ENCODE data around the gene ANKRD65. TPM values are rescaled to one million over a fixed set of nuclear protein-coding genes. Genes with fewer than 3 reads are reported as not detected.
A peak's percentile ranks its signal among the peaks of the same experiment; 100 is the strongest.

Gene ANKRD65
- total and polyA plus RNA-seq, 4 donors, result 13.5 to 54.2 (median 31.9) TPM

DNA sequence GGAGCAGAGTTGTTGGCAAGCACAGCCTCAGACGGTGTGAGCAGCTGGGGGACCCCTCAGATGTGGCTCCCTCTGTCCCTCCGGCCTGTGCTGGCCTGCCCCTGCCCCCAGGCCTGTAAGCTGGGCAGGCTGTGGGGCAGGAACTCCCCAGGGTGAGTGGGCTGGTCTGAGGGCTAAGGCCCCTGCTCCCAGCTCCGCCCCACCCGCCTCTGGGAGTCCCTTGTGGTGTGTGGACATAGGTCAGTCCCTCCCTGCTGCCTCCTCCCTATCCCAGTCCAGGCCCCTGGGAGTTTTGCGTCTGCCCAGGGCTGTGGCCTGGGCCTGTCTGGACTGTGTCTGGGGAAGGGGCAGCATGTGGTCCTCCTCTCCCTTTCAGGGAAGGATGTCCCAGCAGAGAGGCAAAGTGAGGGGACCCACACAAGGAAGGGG, 10.8 kb upstream of the ANKRD65 start:
- whole genome bisulfite sequencing, 2 donors, result 46 to 63% methylated on average over 5 of the region's 5 CpGs
- H3K4me1 ChIP-seq (ENCODE audit: control insufficient read depth in 5 of 5, insufficient read depth in 5 of 5, low read length in 5 of 5), result peaks cover 0 to 72% (median 48%) of the 10 kb centered on the region in 5 donors
- DNase-seq (no peak), ATAC-seq (ENCODE audit: insufficient read depth, low FRiP score) (peak; percentile 20)
- TF ChIP-seq, protein P1, sequence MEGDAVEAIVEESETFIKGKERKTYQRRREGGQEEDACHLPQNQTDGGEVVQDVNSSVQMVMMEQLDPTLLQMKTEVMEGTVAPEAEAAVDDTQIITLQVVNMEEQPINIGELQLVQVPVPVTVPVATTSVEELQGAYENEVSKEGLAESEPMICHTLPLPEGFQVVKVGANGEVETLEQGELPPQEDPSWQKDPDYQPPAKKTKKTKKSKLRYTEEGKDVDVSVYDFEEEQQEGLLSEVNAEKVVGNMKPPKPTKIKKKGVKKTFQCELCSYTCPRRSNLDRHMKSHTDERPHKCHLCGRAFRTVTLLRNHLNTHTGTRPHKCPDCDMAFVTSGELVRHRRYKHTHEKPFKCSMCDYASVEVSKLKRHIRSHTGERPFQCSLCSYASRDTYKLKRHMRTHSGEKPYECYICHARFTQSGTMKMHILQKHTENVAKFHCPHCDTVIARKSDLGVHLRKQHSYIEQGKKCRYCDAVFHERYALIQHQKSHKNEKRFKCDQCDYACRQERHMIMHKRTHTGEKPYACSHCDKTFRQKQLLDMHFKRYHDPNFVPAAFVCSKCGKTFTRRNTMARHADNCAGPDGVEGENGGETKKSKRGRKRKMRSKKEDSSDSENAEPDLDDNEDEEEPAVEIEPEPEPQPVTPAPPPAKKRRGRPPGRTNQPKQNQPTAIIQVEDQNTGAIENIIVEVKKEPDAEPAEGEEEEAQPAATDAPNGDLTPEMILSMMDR (IDR thresholded peaks at IDR 0.05; ENCODE audit: control extremely low read depth, extremely low read depth), result no peak
- H3K27me3 ChIP-seq (ENCODE audit: control insufficient read depth in 3 of 3, insufficient read depth in 3 of 3, low read length in 2 of 3), result no peaks in the 10 kb centered on the region
- H3K36me3 ChIP-seq (ENCODE audit: control insufficient read depth in 4 of 4, insufficient read depth in 4 of 4, low read length in 4 of 4), result no peaks in the 10 kb centered on the region
- H3K27ac ChIP-seq (ENCODE audit: low read depth in 1 of 2, low read length in 1 of 2), result peak overlapping the region; percentile 69 to 84
- no peak overlapping the region for H3K4me3 ChIP-seq
- no peak overlapping the region for H3K9ac ChIP-seq (ENCODE audit: insufficient read depth in 1 of 2, low read length in 2 of 2)
- no peaks in the 10 kb centered on the region for H3K9me3 ChIP-seq (ENCODE audit: control insufficient read depth in 4 of 4, insufficient read depth in 3 of 4, low read length in 3 of 4)

DNA sequence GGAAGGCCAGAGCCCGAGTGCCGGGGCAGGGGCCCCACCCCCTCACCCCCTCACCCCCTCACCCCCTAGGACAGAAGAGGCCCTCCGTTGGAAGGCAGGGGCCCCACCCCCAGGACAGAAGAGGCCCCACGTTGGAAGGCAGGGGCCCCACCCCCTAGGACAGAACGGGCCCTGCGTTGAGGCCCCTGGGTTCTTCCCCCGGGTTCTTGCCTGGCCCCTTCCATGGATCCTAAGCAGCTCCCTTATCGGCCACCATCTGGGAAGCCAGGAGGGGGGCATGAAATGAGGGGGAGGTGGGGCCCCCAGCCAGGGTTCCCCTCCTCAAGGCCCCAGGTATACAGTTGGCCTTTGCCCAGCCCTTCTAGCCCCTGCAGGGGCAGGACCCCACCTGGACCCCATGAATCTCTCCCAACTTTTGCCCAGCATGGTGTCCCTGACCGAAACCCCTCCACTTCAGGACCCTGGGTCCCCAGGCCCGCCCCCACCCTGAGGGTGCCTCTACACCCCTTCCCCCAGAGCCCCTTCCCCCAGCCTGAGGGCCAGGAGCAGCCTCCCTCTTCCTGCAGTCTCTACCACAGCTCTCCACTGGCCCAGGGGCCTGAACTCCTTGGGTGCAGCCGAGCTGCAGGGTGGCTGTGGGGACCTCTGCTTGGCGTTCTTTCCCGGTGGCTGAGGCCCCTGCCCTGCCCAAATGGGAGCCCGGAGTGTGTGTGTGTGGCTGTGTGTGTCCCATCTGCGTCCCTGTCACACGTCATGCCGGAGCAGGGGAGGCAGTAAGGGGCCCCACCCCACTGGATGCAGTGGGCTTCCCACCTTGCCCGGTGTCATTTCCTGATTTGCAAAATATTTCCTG, 10.1 kb upstream of the ANKRD65 start:
- DNase-seq, result no peak

DNA sequence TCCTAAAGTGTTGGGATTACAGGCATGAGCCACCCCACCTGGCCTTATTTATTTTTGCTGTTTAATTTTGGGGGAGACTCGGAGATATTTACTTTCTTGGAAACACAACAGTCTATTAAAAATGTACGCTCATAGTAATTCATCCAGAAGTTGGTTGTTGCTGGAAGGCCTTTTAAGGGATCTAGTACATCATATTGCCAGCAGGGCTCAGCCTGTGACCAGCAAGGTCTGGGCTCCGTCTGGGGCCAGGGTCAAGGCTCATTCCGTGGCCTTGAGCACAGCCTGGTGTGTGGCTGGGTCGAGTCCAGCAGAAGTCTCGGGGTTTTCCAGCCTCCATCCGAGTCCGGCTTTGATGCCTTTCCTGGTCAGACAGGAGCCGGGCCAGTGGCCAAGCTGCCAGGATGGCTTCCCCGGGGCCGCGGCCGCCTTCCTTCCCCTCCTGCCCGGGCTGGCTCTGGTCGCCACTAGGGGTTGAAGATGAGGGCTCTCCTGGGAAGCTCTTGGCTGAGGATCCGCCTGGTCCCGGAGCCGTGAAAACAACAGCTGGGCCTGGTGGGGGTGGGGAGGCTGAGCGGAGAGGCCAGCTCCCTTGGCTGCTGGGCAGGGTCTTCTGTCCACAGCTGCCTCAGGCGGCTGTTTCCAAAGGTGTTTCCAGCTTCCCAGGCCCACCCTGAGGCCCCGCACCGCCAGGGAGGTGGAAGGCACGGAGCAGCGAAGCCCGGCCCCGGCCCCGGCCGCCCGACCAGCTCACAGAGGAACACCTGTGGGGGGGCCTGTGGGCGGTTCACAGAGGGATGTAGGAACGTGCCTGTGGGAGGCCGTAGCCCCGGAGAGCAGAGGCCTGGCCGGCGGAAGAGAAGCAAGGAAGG, 9.3 kb upstream of the ANKRD65 start:
- Histone ChIP-seq H3K4me3 (no peak overlapping the region), H3K27me3 (ENCODE audit: control insufficient read depth in 3 of 3, insufficient read depth in 3 of 3, low read length in 2 of 3) (no peaks in the 10 kb centered on the region)

More for the DNA sequence above, 10.1 kb upstream of the ANKRD65 start:
- Histone ChIP-seq H3K36me3 (ENCODE audit: control insufficient read depth in 4 of 4, insufficient read depth in 4 of 4, low read length in 4 of 4) (no peaks in the 10 kb centered on the region), H3K27me3 (ENCODE audit: control insufficient read depth in 3 of 3, insufficient read depth in 3 of 3, low read length in 2 of 3) (no peaks in the 10 kb centered on the region), H3K9ac (ENCODE audit: insufficient read depth in 1 of 2, low read length in 2 of 2) (no peak overlapping the region), H3K27ac (ENCODE audit: low read depth in 1 of 2, low read length in 1 of 2) (peak overlapping the region; percentile 69 to 84), H3K4me1 (ENCODE audit: control insufficient read depth in 5 of 5, insufficient read depth in 5 of 5, low read length in 5 of 5) (peaks cover 0 to 68% (median 46%) of the 10 kb centered on the region in 5 donors), H3K4me3 (no peak overlapping the region), H3K9me3 (ENCODE audit: control insufficient read depth in 4 of 4, insufficient read depth in 3 of 4, low read length in 3 of 4) (no peaks in the 10 kb centered on the region)
- TF ChIP-seq, protein P1 (IDR thresholded peaks at IDR 0.05; ENCODE audit: control extremely low read depth, extremely low read depth), result no peak
- ATAC-seq (ENCODE audit: insufficient read depth, low FRiP score), result no peak
- WGBS, 2 donors, result 44 to 57% methylated on average over 17 to 18 of the region's 18 CpGs

More for the DNA sequence above, 9.3 kb upstream of the ANKRD65 start:
- 19 to 49% methylated on average over 35 of the region's 35 CpGs for WGBS, 2 donors
- H3K9ac ChIP-seq (ENCODE audit: insufficient read depth in 1 of 2, low read length in 2 of 2), result peak overlapping the region in 1 of 2 donors; percentile 3
- peaks cover 0 to 64% (median 42%) of the 10 kb centered on the region in 5 donors for H3K4me1 ChIP-seq (ENCODE audit: control insufficient read depth in 5 of 5, insufficient read depth in 5 of 5, low read length in 5 of 5)
- peak; percentile 92 to 95 (median 93) for DNase-seq
- no peaks in the 10 kb centered on the region for H3K36me3 ChIP-seq (ENCODE audit: control insufficient read depth in 4 of 4, insufficient read depth in 4 of 4, low read length in 4 of 4)
- no peaks in the 10 kb centered on the region for H3K9me3 ChIP-seq (ENCODE audit: control insufficient read depth in 4 of 4, insufficient read depth in 3 of 4, low read length in 3 of 4)
- ATAC-seq (ENCODE audit: insufficient read depth, low FRiP score), result no peak
- TF ChIP-seq, protein P1 (IDR thresholded peaks at IDR 0.05; ENCODE audit: control extremely low read depth, extremely low read depth), result no peak
- peak overlapping the region; percentile 21 to 83 for H3K27ac ChIP-seq (ENCODE audit: low read depth in 1 of 2, low read length in 1 of 2)
